NCI-H1436 treated with DMSO at 0.1 percent for 48 hours (cell line): ENCODE data around the gene TBX1.
"Not testable (repeated sequence)": the region's sequence is repeated elsewhere in the genome, so short reads cannot be mapped to it uniquely, and the experiment has no call there.

ENCODE experiments used
- DNase-seq: peaks from one replicate; lab custom pipeline; 2025; lab: John Stamatoyannopoulos, UW

The TBX1 gene

GRCh38 chr22:19765477-19766239, 5.1 kb downstream of the TBX1 start:
- DNase-seq = no peak

DNA sequence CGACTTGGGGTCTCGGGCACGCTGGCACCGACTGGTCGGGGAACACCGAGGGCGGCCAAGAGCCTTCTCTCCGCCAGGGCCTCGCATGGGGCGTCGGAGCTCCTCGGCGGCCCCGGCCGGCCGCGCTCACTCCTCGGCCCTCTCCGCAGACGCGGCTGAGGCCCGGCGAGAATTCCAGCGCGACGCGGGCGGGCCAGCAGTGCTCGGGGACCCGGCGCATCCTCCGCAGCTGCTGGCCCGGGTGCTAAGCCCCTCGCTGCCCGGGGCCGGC, 5.6 kb downstream of the TBX1 start:
- DNase-seq = no peak

DNA sequence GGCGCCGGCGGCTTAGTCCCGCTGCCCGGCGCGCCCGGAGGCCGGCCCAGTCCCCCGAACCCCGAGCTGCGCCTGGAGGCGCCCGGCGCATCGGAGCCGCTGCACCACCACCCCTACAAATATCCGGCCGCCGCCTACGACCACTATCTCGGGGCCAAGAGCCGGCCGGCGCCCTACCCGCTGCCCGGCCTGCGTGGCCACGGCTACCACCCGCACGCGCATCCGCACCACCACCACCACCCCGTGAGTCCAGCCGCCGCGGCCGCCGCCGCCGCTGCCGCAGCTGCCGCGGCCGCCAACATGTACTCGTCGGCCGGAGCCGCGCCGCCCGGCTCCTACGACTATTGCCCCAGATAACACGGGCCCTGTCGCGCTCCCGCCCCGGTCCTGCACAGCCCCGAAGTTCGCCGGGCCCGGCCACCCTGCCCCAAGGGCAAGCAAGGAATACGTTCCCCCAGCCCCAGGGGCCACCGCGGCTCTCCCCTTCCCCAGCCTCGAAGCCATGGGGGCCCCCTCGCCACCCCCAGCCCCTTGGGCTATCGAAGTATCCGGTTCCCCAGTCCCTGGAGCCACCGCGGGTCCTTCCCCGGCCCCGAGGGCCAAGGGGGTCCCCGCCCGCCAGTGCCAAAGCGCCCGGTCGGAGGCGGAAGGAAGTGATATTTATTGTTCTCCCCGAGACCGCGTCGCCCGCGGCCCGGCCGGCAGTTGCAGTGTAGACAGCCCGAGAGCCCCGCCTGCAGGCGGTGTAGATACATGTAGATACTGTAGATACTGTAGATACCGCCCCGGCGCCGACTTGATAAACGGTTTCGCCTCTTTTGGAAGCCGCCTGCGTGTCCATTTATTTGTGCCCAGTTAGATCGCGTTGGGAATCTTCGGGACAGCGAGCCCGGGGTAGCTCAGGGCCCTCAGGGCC, 6.2 kb downstream of the TBX1 start:
- DNase-seq = no peak

DNA sequence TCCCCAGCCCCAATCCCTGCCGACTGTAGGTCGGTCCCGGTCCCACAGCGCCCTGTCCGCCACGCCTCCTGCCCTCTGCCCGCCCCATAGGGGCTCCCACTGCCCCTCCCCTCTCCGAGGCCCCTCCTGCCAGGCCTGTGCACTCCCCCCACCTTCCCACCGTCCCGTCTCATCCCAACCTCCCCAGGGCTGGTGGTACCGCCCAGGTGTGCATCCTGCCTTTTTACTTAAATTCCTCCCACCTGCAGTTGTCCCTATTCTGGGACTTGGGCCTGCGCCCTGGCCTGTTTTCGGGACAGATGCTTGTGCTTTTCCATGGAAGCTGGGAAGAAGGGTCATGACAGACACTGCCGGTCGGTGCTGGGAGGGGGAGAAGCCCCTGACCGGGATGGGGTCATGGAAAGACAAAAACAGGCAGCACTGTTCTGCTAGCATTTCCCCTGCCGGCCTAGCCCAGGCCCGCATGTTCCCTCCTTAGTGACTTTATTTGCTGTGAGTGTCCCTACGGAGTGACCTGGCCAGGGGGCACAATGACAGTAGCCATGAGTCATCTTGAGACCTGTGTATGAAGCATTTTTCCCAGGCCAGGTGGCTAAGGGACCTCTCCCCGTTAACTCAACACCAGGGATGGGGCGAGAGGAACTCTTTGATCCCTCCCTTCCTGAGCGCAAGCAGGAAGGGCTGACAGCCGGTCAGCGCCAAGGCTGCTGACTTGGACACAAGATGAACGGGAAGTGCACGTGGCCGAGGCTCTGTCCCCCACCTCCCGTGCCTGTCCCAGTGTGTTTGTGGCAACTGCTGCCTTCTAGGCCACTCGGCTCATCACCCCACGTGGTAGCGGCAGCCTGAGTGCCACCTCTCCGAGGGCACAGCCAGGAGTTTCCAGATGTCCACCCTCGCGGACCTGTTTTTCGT, 7.1 kb downstream of the TBX1 start:
- no peak for DNase-seq

- no peak for DNase-seq
Observed at GRCh38 chr22:19769393-19769715, 8.8 kb downstream of the TBX1 start.

GRCh38 chr22:19770349-19771220, 10.0 kb downstream of the TBX1 start:
- no peak for DNase-seq

GRCh38 chr22:19772422-19772672, 11.8 kb downstream of the TBX1 start:
- no peak for DNase-seq

DNA sequence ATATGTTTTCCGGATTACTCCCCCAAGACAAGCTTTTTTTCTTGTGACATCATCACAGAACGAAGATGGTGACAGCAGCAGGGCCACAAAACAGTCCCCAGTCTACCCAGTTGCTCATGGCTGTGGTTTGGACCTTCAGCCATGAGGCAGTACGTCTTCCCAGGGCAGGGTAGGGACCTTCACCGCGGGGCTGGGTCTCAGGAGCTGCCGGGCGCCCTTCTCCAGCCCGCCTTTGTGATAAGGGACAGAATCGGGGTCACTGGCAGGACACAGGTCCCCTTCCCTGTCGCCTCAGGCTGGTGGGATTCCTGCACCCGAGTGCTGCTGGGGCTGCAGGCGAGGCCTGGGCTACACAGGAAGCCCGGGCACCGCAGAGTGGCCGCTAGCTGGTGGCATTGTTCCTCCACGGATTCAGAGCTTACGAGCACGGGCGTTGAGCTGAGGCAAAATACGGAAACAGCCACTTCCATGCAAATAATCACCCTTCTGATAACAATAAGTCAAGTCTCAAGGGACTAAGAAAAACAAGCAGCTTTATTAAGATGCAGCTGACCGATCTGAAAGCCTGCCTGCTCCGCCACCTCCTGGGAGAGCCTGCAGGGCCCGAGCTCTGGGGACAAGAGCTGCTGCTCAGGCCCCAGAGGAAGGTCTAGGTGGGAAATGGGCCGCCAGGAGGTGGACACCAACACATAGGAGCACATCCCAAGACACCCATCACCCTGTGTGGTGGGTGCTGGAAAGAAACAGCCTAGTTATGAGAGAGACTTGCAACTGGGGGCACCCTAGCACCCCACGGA, 12.3 kb downstream of the TBX1 start:
- no peak for DNase-seq

GRCh38 chr22:19773470-19774040, 13.0 kb downstream of the TBX1 start:
- no peak for DNase-seq

- no peak for DNase-seq
Observed at GRCh38 chr22:19774628-19775027, 14.1 kb downstream of the TBX1 start.

- no peak for DNase-seq
Observed at GRCh38 chr22:19775496-19776325, 15.1 kb downstream of the TBX1 start.

GRCh38 chr22:19776433-19777031, 16.0 kb downstream of the TBX1 start:
- DNase-seq = no peak

DNA sequence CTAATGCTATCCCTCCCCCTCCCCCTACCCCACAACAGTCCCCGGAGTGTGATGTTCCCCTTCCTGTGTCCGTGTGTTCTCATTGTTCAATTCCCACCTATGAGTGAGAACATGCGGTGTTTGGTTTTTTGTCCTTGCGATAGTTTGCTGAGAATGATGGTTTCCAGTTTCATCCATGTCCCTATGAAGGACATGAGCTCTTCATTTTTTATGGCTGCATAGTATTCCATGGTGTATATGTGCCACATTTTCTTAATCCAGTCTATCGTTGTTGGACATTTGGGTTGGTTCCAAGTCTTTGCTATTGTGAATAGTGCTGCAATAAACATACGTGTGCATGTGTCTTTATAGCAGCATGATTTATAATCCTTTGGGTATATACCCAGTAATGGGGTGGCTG, 16.6 kb downstream of the TBX1 start:
- DNase-seq = not testable (repeated sequence)

DNA sequence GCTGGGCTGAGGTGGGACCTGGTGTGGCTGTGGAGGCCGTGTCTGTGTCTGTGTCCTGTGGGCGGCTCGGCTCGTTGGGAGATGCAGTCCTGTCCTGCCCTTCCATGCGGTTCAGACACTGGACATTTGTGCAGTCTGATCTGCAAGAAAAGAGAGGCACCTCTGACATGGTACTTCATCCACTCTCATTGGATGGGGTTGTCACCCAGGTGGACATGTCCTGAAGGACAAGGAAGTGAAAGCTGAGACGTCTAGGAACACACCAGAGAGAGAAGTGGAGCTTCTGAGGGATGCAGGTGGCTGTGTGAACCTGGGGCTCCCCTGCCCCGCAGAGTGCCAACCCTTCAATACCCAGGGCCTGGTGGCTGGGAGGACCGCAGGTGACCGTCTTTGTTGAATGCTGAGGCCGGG, 18.4 kb downstream of the TBX1 start:
- DNase-seq = no peak

DNA sequence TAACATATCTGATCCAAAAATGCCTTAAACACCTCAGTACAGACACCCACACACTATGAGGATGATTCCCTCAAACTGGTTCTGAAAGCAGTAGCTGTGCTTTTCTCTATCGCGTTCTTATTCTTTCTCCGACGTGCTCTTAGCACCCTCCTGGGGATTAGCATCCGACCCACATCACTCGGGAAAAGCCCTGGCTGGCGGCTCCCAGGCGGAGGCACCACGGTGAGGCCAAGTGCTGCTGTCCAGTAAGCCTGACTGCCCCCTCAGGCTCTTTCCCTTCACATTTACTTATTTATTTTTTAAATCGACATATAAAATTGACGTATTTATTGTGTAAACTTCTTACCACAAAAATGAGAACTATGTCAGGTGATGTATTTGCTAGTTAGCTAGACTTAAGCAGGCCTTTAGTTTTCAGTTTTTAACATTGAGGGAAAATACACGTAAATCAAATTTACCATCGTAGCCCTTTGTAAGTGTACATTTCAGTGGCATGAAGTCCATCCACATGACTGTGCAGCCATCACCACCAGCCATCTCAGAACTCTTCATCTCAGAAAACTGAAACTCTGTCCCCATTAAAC, 19.2 kb downstream of the TBX1 start:
- DNase-seq = no peak

GRCh38 chr22:19782533-19782932, 22.0 kb downstream of the TBX1 start:
- DNase-seq = no peak

- no peak for DNase-seq
Observed at GRCh38 chr22:19783586-19784383, 23.2 kb downstream of the TBX1 start.
